T-helper 2 cell treated with Interferon-gamma antibody and Interleukin-4, amounts not matched to agents 100 ng/mL and 5 ng/mL, for 36 hours (primary cell): ENCODE results near the gene CCDC85C. TPM values are rescaled to one million over a fixed set of nuclear protein-coding genes. Genes with fewer than 3 reads are reported as not detected.
"Not testable (repeated sequence)": the region's sequence is repeated elsewhere in the genome, so short reads cannot be mapped to it uniquely, and the experiment has no call there.

Experiments used
- intact Hi-C: fragments of 100-400 bp; cut with micrococcal nuclease; formaldehyde crosslinking; loops from one replicate; pipeline ENCODE4 v1.15.1; 2023
- total RNA-seq: library from RNA; stranded (reverse); gene quantifications from 2 replicates; pipeline ENCODE4 v1.2.3, GENCODE V29; 2022

The CCDC85C gene
- 6.3 and 9.5 TPM in 2 replicates for total RNA-seq

DNA sequence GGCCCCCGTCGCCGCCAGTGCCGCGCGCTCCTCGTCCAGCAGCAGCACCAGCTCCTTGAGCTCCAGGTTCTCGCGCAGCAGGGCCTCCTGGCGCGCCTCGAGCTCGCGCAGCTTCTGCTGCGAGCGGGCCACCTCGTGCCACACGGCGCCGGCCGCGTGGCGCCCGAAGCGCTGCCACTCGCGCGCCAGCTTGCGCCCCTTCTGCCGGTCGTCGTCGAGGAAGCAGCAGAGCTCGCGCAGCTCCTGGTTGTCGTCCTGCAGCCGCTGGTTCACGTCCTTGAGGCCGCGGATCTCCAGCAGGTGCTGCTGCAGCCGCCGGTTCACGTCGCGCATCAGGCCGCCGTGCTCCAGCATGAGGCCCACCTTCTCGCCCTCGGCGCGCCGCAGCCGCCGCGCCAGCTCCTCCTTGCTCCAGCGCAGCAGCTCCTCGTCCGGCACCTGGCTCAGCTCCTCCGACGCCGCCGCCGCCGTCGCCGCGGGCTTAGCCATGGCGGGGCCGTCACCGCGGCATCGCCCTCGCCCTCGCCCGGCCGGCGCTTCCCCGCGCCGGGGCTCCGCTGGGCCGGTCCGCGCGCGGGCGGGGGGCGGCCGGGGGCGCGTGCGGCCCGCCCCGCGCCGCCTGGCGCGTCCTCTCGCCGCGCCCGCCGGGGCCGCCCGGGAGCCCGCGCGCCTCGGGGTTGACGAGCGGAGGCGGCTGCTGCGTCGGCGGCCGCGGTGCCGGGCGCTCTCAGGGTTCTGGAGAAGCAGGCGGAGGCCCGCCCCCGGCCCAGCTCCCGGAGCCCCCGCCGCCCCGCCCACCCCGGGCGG lies at the start of gene CCDC85C:
TSS of gene CCDC85C (minus strand) at position 737 of the 807 bp plus-strand sequence. CDS start at position 489, 248 bp downstream.
- intact Hi-C loops = loop anchor here (1.0 to 10.0 kb wide), 4 partner anchors 8 to 631 kb away; partner anchors contain the start of genes CCNK, CYP46A1 and YY1

DNA sequence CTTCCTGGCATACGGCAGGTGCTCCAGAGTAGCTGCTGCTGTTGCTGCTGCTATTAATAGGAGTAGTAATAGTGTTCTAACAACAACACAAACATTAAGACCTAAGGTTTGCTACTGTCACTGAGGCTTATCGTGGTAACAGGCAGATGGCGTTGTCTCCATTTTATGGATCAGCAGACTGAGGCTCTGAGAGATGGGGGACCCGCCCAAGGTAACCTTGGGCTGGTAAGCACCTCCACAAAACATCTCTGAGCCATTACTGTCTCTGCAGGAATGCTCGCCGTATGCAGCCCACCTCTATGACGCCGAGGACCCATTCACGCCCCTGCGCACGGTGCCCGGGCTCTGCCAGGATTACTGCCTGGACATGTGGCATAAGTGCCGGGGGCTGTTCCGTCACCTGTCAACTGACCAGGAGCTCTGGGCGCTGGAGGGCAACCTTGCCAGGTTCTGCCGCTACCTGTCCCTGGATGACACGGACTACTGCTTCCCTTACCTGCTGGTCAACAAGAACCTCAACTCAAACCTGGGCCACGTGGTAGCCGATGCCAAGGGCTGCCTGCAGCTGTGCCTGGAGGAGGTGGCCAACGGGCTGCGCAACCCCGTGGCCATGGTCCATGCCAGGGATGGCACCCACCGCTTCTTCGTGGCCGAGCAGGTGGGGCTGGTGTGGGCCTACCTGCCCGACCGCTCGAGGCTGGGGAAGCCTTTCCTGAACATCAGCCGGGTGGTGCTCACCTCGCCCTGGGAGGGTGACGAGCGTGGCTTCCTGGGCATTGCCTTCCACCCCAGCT lies 48.1 kb upstream of the CCDC85C start:
- intact Hi-C loops = no loop called here

DNA sequence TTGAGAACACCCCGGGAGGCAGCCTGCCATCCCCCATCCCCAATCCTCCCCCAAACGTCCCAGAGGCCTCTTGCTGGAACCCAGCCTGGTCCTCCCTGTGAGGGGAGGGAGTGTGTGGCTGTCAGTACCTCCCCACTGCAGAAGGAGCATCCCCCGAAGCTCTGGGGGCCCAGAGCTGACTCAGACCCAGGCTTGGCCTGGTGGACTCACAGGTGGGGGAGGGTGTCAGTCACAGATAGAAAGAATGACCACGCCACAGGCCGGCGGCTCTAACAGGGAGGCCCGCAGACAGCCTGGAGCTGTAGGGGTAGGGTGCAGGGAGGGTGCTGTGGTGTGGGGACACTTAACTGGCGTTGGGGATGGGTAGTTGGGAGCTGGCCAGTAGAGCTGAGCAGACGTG lies 46.2 kb upstream of the CCDC85C start:
- intact Hi-C loops = no loop called here

DNA sequence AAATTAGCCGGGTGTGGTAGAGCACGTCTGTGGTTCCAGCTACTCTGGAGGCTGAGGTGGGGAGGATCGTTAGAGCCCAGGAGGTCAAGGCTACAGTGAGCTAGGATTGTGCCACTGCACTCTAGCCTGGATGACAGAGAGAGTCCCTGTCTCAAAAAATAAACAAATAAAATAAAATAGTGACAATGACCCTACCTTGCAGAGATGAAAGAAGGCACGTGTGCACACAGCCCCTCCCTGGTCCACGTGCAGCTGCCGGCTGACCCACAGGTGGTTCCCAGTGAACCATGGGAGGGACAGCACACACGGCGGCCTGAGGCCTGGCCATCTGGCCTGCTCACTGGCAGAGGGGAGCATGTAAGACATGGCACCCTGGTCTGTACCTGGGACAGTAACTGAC lies 45.6 kb upstream of the CCDC85C start:
- intact Hi-C loops = no loop called here

DNA sequence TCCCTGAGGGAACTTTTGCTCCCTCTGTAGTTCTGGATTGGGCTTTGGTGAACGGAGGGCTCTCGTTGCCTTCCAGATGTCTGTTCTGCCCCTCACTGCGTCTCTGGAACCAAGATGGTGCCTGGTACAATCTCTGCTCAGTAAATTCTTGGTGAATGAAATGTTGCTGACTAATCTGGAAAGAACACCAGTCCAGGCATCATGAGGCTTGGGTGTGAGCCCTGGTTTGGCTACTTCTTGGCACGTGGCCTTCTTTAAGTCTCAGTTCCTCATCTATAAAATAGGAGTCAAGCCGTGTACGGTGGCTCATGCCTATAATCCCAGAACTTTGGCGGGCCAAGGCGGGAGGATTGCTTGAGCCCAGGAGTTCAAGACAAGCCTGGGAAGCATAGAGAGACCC lies 45.2 kb upstream of the CCDC85C start:
- intact Hi-C loops = no loop called here

DNA sequence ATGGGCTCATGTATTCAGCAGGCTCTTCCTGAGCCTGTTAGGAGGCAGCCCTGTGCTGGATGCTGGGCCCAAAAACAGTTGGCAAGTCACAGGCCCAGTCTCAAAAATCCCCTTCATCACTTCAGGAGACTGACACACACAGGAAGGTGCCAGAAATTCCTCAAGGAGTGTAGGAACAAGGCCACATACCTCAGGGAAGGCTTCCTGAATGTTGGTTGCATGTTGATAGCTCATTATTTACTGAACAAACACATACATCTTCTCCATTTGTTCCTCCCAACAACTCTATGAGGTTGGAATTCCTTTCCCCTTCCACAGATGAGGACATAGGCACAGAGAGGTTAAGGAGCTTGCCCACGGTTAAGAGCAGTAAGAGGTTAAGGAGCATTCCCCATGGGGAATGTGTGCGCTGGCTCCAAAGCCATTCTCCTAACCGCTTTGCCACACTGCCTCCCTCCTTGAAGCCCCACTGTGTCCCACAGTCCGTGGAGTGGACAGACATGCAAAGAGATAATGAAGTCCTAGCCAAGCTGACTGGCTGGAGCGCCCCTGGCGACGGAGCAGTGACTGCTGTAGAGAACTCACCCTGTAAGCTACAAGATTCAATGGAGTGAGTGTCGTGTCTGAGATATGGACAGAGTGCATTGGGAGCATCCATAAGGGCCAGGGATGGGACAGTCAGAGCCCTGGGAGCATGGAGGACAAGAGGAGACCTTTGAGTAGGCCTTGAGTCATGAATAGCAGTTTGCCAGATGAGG lies 44.2 kb upstream of the CCDC85C start:
- intact Hi-C loops = no loop called here

DNA sequence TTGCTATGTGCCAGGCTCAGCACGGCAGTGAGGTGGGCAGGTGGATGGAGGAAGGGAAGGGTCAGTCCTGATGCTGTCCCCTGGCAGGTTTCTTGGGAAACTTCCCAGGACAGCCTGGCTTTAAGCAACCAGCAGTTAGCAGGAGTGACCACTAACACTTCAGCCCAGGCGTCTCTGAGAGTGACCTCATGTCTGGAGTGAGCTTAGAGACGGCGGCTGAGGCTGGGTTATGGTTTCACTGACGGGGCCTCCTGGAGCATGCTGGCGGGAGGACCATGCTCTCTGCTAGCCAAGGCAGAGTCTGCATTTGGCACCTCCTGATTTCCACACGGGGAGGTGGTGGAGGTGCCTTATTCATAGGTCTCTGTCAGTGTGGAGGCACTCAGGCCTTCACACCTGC lies 43.4 kb upstream of the CCDC85C start:
- intact Hi-C loops = no loop called here

DNA sequence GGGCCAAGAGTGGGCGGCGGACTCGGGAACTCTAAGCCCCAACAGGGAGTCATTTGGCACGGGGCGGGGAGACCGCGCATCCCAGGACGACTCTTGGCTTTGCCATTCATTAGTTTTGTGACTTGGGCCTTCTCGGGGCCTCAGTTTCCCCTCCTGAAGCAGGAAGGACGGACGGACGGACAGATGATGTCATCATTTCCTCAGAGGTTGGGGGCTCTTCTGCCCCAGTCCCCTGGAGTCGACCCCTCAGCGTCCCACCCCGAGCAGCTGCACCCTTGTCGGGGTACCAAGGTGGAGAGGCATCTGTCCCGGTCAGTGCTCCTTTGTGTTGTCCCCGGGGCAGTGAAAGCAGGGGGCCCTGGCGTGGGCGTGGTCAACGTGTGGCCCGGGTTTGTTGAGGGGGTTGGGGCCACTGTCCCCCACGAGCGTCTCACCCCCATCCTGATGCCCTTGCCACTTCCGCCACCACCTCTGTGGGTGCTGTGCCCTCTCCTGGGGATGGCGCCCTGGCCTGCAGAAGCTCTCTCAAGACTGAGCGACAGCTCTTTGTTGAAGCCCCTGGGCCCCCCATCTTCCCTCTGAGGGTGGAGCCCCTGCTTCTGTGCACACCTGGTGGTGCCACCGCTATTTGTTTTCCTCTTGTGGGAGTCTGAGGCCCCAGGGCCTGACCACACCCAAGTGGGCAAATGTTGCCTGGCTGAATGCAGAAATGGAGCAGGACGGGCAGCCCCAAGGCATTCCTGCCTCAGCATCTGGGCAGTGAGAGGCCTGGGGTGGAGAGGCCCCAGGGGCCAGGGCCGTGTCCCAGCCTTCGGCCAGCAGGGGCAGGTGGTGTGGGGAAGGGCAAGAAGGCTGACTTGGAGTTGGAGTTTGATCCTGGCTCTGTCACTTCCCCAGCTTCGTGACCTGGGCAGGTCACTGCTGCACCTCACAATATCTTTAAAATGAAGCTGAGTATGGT lies 41.8 kb upstream of the CCDC85C start:
- intact Hi-C loops = no loop called here

DNA sequence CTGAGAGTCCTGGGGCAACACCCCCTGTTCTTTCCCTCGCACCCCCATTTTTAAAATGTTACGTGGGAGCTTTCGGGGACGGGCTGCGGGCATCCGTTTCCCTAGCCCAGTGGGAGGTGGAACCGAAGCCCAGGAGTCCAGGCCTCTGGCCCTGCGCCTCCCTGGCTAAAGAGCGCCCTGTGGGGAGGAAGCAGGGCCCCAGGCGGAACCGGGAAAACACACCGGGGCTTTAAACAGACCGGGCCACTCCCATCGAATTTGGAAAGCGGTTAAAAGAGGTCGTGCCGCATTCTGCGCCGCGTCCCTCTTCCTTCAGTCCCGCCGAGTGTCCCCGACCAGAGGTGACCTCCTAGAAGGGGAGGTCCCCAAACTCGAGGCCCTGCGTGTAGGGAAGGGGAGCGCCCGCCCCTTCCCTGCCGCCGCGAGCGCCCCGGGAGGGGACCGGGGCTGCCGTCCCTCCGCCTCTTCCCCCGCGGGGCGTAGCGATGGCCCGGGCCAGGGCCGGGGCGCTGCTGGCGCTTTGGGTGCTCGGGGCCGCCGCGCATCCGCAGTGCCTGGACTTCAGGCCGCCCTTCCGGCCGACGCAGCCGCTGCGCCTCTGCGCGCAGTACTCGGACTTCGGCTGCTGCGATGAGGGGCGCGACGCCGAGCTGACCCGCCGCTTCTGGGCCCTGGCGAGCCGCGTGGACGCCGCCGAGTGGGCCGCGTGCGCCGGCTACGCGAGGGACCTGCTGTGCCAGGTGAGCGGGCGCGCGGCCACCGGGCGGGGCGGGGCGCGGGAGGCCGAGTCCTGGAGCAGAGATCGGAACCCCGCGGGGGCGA lies 40.9 kb upstream of the CCDC85C start, which contains the start of gene HHIPL1:
TSS of gene HHIPL1 (plus strand) at position 407 of the 822 bp plus-strand sequence. CDS start at position 486, 79 bp downstream.
- intact Hi-C loops = no loop called here

DNA sequence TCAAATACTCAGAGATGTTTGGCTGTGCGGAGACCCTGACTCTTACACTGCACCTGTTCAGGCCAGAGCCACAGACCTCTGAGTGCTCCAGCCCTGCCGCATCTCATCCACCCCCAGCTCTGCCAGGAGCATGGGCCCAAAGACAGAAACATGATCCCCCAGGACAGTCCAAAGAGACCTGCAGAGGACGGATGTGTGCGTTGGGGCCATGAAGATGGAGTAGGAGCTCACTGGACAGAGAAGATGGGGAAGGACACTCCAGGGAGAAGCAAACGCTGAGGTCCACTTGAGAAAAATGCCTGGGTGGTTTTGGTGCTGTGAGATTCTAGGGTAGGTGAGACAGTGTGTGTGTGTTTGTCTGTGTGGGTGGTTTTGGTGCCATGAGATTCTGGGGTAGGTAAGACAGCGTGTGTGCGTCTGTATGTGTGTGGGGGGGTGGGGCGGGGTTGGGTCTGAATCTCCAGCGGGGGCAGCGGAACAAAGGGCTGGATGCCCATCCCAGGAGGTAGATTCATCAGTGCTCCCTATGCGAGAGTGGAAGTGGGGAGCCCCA lies 40.1 kb upstream of the CCDC85C start:
- intact Hi-C loops = no loop called here

DNA sequence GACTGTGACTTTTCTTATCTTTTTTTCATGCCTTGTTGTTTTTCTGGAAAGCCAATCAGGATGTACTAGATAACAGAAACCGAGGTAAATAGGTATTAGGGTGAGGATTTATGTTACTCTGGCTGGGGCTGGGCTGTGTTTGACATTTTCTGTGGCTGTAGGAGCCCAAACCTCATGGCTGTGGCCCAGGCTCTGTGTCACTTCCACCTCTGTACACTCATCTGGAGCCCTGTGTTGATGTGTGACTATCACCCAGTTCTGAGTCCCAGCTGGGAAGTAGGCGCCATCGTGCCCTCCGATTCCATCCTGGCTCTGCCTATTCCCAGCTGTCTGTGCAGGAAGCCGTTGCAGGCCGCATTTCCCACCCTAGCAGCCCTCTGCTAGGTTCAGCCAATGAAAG lies 39.3 kb upstream of the CCDC85C start:
- intact Hi-C loops = no loop called here

DNA sequence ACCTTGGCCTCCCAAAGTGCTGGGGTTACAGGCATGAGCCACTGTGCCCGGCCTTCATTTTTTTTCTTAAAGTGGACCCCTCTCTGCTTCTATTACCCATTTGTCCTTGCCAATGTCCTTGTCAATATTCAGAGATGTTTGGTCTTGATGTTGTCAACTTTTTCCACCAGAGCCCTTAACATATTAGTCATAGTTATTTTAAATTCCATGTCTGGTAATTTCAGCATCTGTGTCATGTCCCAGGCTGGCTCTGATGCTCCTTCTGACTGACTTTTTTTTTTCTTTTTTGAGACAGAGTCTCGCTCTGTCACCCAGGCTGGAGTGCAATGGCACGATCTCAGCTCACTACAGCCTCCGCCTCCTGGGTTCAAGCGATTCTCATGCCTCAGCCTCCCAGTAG lies 38.8 kb upstream of the CCDC85C start:
- intact Hi-C loops = not testable (repeated sequence)

DNA sequence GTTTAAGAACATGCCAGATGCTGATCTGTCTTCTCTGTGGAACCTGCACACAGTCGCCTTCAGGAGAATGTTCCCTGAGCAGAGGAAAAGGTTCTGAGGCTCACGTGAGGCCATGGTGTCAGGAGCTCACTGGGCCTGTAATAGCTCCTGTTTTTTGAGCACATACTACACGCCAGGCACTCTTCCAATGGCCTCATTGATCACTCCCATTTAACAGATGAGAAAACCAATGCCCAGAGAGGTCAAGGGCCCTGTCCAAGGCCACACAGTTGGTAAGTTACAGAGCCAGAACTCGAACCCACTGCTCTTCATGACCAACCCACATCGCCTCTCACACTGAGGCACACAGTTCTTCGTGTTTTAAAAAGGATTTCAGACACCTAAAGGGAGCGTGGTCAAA lies 33.6 kb upstream of the CCDC85C start:
- intact Hi-C loops = no loop called here

DNA sequence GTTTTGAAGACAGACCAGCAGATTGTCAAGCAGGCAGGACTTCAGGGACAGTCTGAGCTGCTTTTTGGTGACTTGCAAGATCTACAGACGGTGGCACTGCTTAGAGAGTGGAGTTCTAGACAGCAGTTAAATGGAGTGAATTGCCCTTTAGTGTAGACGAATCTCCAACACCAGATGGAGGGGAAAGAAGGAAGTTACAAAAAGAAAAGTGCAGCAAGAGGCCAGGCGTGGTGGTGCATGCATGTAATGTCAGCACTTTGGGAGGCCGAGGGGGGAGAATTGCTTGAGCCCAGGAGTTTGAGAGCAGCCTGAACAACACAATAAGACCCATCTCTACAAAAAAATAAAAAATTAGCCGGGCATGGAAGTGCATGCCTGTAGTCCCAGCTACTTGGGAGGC lies 32.5 kb upstream of the CCDC85C start:
- intact Hi-C loops = no loop called here

DNA sequence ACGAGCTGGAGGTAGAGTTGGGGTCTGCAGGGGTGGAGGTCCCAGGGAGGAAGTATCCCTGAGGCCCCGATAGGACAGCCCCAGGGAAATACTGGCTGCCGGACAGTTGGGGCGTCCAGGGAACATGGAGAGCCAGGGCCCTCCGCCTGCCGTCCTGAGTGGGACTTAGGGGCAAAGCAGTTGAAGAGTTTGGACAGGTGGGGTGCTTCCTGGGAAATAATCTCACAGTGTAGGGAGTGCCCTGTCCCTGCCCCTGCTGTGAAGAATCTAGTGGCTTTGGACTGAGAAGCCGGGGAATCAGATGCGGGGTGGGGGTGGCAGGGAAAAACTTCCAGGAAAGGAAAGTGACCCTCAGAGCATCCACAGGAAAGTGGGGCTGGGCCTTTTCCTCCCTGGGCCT lies 31.1 kb upstream of the CCDC85C start:
- intact Hi-C loops = no loop called here

DNA sequence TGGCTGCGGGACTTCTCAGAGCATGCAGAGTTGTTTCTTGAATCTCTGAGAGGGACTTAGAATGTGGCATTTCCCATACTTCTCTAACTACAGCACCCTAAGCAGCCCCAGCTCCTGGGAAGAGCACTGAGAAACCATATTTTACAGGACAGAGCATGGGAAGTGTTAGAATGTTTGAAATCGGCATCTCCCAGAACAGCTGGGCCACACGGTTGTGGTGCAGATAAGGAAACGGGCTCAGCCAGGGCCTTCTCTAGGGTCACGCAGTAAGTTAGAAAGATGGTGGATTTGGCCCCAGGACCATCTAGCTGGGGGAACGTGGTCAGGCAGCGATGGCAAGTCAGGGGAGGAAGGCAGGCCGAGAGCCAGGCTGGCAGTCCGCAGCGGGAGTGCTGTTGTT lies 30.4 kb upstream of the CCDC85C start:
- intact Hi-C loops = no loop called here

DNA sequence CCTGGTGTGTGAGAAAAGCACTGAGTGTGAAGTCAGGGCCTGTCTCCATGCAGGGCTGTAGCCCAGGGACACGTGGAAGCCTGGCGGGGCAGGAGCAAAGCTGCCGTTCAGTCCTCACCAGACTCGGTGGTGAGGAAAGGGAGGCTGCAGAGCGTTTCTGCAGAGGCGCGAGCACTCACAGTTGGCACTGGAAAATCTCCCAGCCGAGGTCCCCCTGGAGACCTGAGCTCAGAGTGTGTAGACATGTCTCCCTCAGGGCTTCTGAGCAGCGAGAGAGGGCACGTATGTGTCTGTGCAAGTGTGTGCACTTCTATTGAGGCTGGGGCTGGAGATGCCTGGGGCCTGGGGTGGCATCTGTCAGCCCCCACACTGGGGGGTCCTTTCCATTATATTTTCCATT lies 29.9 kb upstream of the CCDC85C start:
- intact Hi-C loops = no loop called here

DNA sequence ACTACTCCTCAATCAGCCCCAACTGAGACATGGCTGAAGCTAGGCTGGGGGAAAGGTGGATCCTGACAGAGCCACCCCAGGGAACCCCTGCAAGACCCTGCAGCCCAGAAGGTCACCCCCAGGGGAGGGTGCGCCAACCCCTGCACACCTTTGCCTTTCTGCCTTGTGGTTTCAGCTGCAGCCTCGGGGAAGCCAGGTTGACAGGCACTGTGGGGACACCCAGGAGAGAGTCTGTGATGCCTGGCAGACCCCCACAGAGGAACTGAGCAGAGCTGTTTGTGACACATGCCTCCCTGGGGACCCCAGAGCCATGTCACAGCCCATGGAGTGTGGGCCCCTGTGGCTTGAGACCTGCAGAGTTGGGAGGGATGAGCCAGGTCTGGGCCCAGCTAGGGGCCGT lies 29.1 kb upstream of the CCDC85C start:
- intact Hi-C loops = no loop called here

DNA sequence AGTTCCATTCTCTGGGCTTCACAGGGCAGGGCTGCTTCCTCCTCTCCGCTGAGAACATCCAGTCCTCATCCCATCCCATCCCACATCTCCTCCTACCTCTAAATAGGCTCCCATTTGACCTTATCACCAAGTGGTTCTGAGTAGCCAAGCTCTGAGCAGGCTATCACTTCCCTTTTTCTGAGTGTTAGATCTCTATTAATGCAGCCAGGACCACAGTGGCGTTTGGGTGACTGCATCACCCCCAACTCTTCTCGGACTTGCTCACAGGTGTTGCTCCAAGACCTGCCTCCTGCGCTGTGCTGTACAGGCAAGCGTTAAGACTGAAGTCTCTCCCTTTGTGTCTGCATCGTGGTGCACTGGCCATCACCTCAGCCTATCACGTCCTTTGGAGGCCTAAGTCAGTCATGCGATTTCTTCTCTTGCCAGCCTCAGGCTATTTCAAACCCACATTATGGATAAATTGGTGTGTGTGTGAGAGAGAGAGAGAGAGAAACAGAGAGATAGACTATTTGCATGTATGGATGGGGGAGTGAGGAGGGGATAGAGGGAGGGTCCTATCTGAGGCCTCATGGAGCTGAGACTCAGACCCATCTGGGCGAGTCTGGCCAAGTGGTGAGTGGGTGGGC lies 28.5 kb upstream of the CCDC85C start:
- intact Hi-C loops = no loop called here
